Measurements from ENCODE around the gene TMEM175. TPM values are rescaled to one million over a fixed set of nuclear protein-coding genes. Genes with fewer than 3 reads are reported as not detected.
"Not testable (repeated sequence)": the region's sequence is repeated elsewhere in the genome, so short reads cannot be mapped to it uniquely, and the experiment has no call there.

The TMEM175 gene
- total RNA-seq, 1 experiment from 2014 or later, result 22.3 TPM

GRCh38 chr4:915595-915994, 16.7 kb upstream of the TMEM175 start:
- DNase-seq, result no peak
- ChIA-PET POLR2A (no interaction called here), CTCF (no interaction called here)
- no TSS peak for BruUV-seq (replicated peaks)
- H3K4me1 ChIP-seq, result no peaks in the 10 kb centered on the region
- no peak overlapping the region for H3K4me3 ChIP-seq (ENCODE audit: low read depth, low read length)
- peaks cover 28% of the 10 kb centered on the region for H3K36me3 Mint-ChIP-seq (ENCODE audit: insufficient read depth, unreplicated experiment)
- TF ChIP-seq CTCF (IDR thresholded peaks at IDR 0.05; ENCODE audit: insufficient read depth in 1 of 2, low read depth in 1 of 2, low read length in 1 of 2, severe bottlenecking in 1 of 2, unreplicated experiment in 1 of 2), result no peak
- no peaks in the 10 kb centered on the region for H3K27me3 ChIP-seq (replicated peaks; ENCODE audit: control insufficient read depth, insufficient read depth, low read length)
- no peaks in the 10 kb centered on the region for H3K4me1 Mint-ChIP-seq (ENCODE audit: low read depth, unreplicated experiment)
- H3K4me3 Mint-ChIP-seq (ENCODE audit: unreplicated experiment), result no peak overlapping the region
- no peaks in the 10 kb centered on the region; the same call in 1 of the 2 replicates for H3K36me3 ChIP-seq (ENCODE audit: control insufficient read depth, insufficient read depth, low read length)
- H3K27ac Mint-ChIP-seq (ENCODE audit: unreplicated experiment), result no peak overlapping the region
- no peaks in the 10 kb centered on the region for H3K9me3 ChIP-seq
- intact Hi-C loops (cut with micrococcal nuclease; ENCODE audit: unreplicated experiment), result no loop called here
- no peaks in the 10 kb centered on the region for H3K27me3 Mint-ChIP-seq (ENCODE audit: insufficient read depth, unreplicated experiment)
- peaks cover 10% of the 10 kb centered on the region for H3K9me3 Mint-ChIP-seq (ENCODE audit: unreplicated experiment)

DNA sequence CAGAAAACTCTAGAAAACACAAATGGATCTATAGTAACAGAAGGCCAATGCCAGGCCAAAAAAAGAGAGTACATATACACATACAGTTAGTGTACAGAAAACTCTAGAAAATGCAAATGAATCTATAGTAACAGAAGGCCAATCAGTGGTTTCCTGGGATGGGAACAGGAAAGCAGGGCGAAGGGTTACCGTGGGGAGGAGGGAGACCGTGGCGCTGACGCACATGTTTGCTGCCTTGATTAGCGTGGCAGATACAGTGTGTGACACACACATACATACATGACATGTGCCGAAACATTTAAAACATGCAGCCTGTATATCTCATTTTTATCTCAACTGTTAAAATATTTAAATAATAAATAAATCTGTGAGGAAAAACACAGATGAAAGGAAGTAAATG, 14.8 kb upstream of the TMEM175 start:
- POLR2A ChIA-PET, result no interaction called here

GRCh38 chr4:917992-918391, 14.3 kb upstream of the TMEM175 start:
- peaks cover 10% of the 10 kb centered on the region for H3K9me3 Mint-ChIP-seq (ENCODE audit: unreplicated experiment)
- intact Hi-C loops (cut with micrococcal nuclease; ENCODE audit: unreplicated experiment), result no loop called here
- DNase-seq, result no peak
- H3K4me1 Mint-ChIP-seq (ENCODE audit: low read depth, unreplicated experiment), result no peaks in the 10 kb centered on the region
- Histone ChIP-seq H3K4me1 (no peaks in the 10 kb centered on the region), H3K36me3 (ENCODE audit: control insufficient read depth, insufficient read depth, low read length) (no peaks in the 10 kb centered on the region), H3K9me3 (no peaks in the 10 kb centered on the region), H3K4me3 (ENCODE audit: low read depth, low read length) (no peak overlapping the region), H3K27me3 (replicated peaks; ENCODE audit: control insufficient read depth, insufficient read depth, low read length) (no peaks in the 10 kb centered on the region)
- H3K27me3 Mint-ChIP-seq (ENCODE audit: insufficient read depth, unreplicated experiment), result no peaks in the 10 kb centered on the region
- CTCF ChIA-PET, result no interaction called here
- no peak for TF ChIP-seq CTCF (IDR thresholded peaks at IDR 0.05; ENCODE audit: insufficient read depth in 1 of 2, low read depth in 1 of 2, low read length in 1 of 2, severe bottlenecking in 1 of 2, unreplicated experiment in 1 of 2)
- H3K27ac Mint-ChIP-seq (ENCODE audit: unreplicated experiment), result no peak overlapping the region
- H3K36me3 Mint-ChIP-seq (ENCODE audit: insufficient read depth, unreplicated experiment), result peaks cover 16% of the 10 kb centered on the region
- no peak overlapping the region for H3K4me3 Mint-ChIP-seq (ENCODE audit: unreplicated experiment)
- no TSS peak for BruUV-seq (replicated peaks)
- POLR2A ChIA-PET, result no interaction called here

More for the DNA sequence above, 14.8 kb upstream of the TMEM175 start:
- Mint-ChIP-seq H3K36me3 (ENCODE audit: insufficient read depth, unreplicated experiment) (peaks cover 14% of the 10 kb centered on the region), H3K27me3 (ENCODE audit: insufficient read depth, unreplicated experiment) (no peaks in the 10 kb centered on the region), H3K4me3 (ENCODE audit: unreplicated experiment) (no peak overlapping the region), H3K9me3 (ENCODE audit: unreplicated experiment) (peaks cover 10% of the 10 kb centered on the region), H3K27ac (ENCODE audit: unreplicated experiment) (no peak overlapping the region), H3K4me1 (ENCODE audit: low read depth, unreplicated experiment) (no peaks in the 10 kb centered on the region)
- intact Hi-C loops (cut with micrococcal nuclease; ENCODE audit: unreplicated experiment), result no loop called here
- H3K36me3 ChIP-seq (ENCODE audit: control insufficient read depth, insufficient read depth, low read length), result no peaks in the 10 kb centered on the region
- TF ChIP-seq CTCF (IDR thresholded peaks at IDR 0.05; ENCODE audit: insufficient read depth in 1 of 2, low read depth in 1 of 2, low read length in 1 of 2, severe bottlenecking in 1 of 2, unreplicated experiment in 1 of 2), result no peak
- no peaks in the 10 kb centered on the region for H3K4me1 ChIP-seq
- no peak overlapping the region for H3K4me3 ChIP-seq (ENCODE audit: low read depth, low read length)
- no peak for DNase-seq
- no peaks in the 10 kb centered on the region for H3K27me3 ChIP-seq (replicated peaks; ENCODE audit: control insufficient read depth, insufficient read depth, low read length)
- no peaks in the 10 kb centered on the region for H3K9me3 ChIP-seq
- BruUV-seq (replicated peaks), result no TSS peak
- CTCF ChIA-PET, result no interaction called here

DNA sequence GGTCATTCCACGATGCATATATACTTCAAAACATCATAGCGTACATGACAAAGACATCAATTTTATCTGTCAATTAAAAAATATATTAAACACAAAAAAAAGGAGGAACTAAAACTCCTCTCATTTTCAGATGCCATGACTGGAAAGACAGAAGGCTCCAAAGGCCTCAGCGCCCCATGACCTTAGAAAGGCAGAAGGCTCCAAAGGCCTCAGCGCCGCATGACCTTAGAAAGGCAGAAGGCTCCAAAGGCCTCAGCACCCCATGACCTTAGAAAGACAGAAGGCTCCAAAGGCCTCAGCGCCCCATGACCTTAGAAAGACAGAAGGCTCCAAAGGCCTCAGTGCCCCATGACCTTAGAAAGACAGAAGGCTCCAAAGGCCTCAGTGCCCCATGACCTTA, 13.7 kb upstream of the TMEM175 start:
- BruUV-seq (replicated peaks); H3K27me3 Mint-ChIP-seq (ENCODE audit: insufficient read depth, unreplicated experiment); POLR2A ChIA-PET; H3K4me1 Mint-ChIP-seq (ENCODE audit: low read depth, unreplicated experiment); DNase-seq; intact Hi-C loops (cut with micrococcal nuclease; ENCODE audit: unreplicated experiment); H3K27ac Mint-ChIP-seq (ENCODE audit: unreplicated experiment); H3K27me3 ChIP-seq (replicated peaks; ENCODE audit: control insufficient read depth, insufficient read depth, low read length); H3K9me3 ChIP-seq; H3K9me3 Mint-ChIP-seq (ENCODE audit: unreplicated experiment); H3K36me3 ChIP-seq (ENCODE audit: control insufficient read depth, insufficient read depth, low read length); H3K4me3 Mint-ChIP-seq (ENCODE audit: unreplicated experiment); CTCF ChIA-PET; H3K4me3 ChIP-seq (ENCODE audit: low read depth, low read length); H3K4me1 ChIP-seq: not testable (repeated sequence)
- peaks cover 16% of the 10 kb centered on the region for H3K36me3 Mint-ChIP-seq (ENCODE audit: insufficient read depth, unreplicated experiment)

DNA sequence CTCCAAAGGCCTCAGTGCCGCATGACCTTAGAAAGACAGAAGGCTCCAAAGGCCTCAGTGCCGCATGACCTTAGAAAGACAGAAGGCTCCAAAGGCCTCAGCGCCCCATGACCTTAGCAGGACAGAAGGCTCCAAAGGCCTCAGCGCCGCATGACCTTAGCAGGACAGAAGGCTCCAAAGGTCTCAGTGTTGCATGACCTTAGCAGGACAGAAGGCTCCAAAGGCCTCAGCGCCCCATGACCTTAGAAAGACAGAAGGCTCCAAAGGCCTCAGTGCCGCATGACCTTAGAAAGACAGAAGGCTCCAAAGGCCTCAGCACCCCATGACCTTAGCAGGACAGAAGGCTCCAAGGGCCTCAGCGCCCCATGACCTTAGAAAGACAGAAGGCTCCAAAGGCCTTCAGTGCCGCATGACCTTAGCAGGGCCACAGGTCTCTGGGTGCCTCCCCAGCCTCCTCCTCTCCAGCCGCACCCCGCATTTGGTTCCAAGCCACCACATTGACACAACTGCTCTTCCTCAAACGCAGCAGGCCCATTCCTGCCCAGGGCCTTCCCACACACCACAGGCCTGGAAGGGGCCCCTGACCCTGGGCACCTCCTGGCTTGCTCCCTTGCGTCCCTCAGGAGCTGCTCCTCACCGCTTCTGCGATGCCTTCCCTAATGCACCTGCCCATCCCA, 13.1 kb upstream of the TMEM175 start:
- H3K27me3 Mint-ChIP-seq (ENCODE audit: insufficient read depth, unreplicated experiment); H3K9me3 Mint-ChIP-seq (ENCODE audit: unreplicated experiment); POLR2A ChIA-PET; H3K27me3 ChIP-seq (replicated peaks; ENCODE audit: control insufficient read depth, insufficient read depth, low read length); BruUV-seq (replicated peaks); DNase-seq; H3K9me3 ChIP-seq; H3K4me1 ChIP-seq; H3K4me3 Mint-ChIP-seq (ENCODE audit: unreplicated experiment); intact Hi-C loops (cut with micrococcal nuclease; ENCODE audit: unreplicated experiment); H3K36me3 ChIP-seq (ENCODE audit: control insufficient read depth, insufficient read depth, low read length); H3K4me3 ChIP-seq (ENCODE audit: low read depth, low read length); H3K4me1 Mint-ChIP-seq (ENCODE audit: low read depth, unreplicated experiment); CTCF ChIA-PET: not testable (repeated sequence)
- Mint-ChIP-seq H3K27ac (ENCODE audit: unreplicated experiment) (peak overlapping the region; percentile 22), H3K36me3 (ENCODE audit: insufficient read depth, unreplicated experiment) (peaks cover 16% of the 10 kb centered on the region)
